ENCODE measurements around the gene MRAS. TPM values are rescaled to one million over a fixed set of nuclear protein-coding genes. Genes with fewer than 3 reads are reported as not detected.

The MRAS gene
- polyA plus RNA-seq, 1 of the 3 experiments (the other 2 are of a cell fraction), result 25.0 TPM

- Histone ChIP-seq H3K27me3 (ENCODE audit: insufficient read depth) (no peaks in the 10 kb centered on the region), H3K79me2 (ENCODE audit: insufficient read depth) (peaks cover 5% of the 10 kb centered on the region; the same call in 1 of the 2 replicates), H3K4me2 (no peak overlapping the region), H3K36me3 (replicated peaks in 1 of 2; ENCODE audit: control insufficient read depth in 1 of 2, insufficient read depth in 2 of 2, low read length in 1 of 2) (no peaks in the 10 kb centered on the region), H4K20me1 (ENCODE audit: insufficient read depth) (no peaks in the 10 kb centered on the region), H3K9me2 (no peaks in the 10 kb centered on the region), H3K9ac (no peak overlapping the region), H3K4me1 (ENCODE audit: control insufficient read depth in 1 of 2, insufficient read depth in 2 of 2, low read depth in 1 of 2, low read length in 1 of 2) (no peaks in the 10 kb centered on the region), H3K27ac (ENCODE audit: low read depth in 2 of 2, low read length in 1 of 2) (no peak overlapping the region), H3K4me3 (ENCODE audit: low read depth in 2 of 2, low read length in 1 of 2) (no peak overlapping the region), H3F3A (replicated peaks; ENCODE audit: insufficient read depth) (no peaks in the 10 kb centered on the region), H2AFZ (ENCODE audit: low read depth) (no peak overlapping the region), H3K9me3 (no peaks in the 10 kb centered on the region)
- POLR2A ChIA-PET, result no interaction called here
- CTCF ChIA-PET, result no interaction called here
- WGBS (ENCODE audit: low lambda C conversion rate), result 88% methylated on average over 6 of the region's 7 CpGs
- no peak for DNase-seq
- TF ChIP-seq REST (IDR thresholded peaks at IDR 0.05; ENCODE audit: low read depth, low read length) (no peak), USF1 (IDR thresholded peaks at IDR 0.05; ENCODE audit: borderline replicate concordance, low read depth) (no peak), TCF12 (IDR thresholded peaks at IDR 0.05) (no peak), USF2 (IDR thresholded peaks at IDR 0.05; ENCODE audit: borderline replicate concordance, low read depth, low read length) (no peak), YY1 (IDR thresholded peaks at IDR 0.05; ENCODE audit: low read depth) (no peak)
These were observed 19.0 kb downstream of the MRAS start for GRCh38 chr3:138367326-138367850.

GRCh38 chr3:138367911-138368310 lies 19.5 kb downstream of the MRAS start:
- no peak overlapping the region for H3K4me3 ChIP-seq (ENCODE audit: low read depth in 2 of 2, low read length in 1 of 2)
- H3K27me3 ChIP-seq (ENCODE audit: insufficient read depth), result no peaks in the 10 kb centered on the region
- H2AFZ ChIP-seq (ENCODE audit: low read depth), result no peak overlapping the region
- no peak for DNase-seq
- 95% methylated on average over 4 of the region's 5 CpGs for WGBS (ENCODE audit: low lambda C conversion rate)
- H3K9ac ChIP-seq, result no peak overlapping the region
- H3K9me3 ChIP-seq, result no peaks in the 10 kb centered on the region
- H3K4me1 ChIP-seq (ENCODE audit: control insufficient read depth in 1 of 2, insufficient read depth in 2 of 2, low read depth in 1 of 2, low read length in 1 of 2), result no peaks in the 10 kb centered on the region
- peaks cover 5% of the 10 kb centered on the region; the same call in 1 of the 2 replicates for H3K79me2 ChIP-seq (ENCODE audit: insufficient read depth)
- no peaks in the 10 kb centered on the region for H4K20me1 ChIP-seq (ENCODE audit: insufficient read depth)
- H3F3A ChIP-seq (replicated peaks; ENCODE audit: insufficient read depth), result no peaks in the 10 kb centered on the region
- ChIA-PET POLR2A (no interaction called here), CTCF (no interaction called here)
- H3K9me2 ChIP-seq, result no peaks in the 10 kb centered on the region
- no peak overlapping the region for H3K4me2 ChIP-seq
- no peaks in the 10 kb centered on the region for H3K36me3 ChIP-seq (replicated peaks in 1 of 2; ENCODE audit: control insufficient read depth in 1 of 2, insufficient read depth in 2 of 2, low read length in 1 of 2)
- H3K27ac ChIP-seq (ENCODE audit: low read depth in 2 of 2, low read length in 1 of 2), result no peak overlapping the region
- TF ChIP-seq RFX5 (IDR thresholded peaks at IDR 0.05; ENCODE audit: low read length) (no peak), GATA2 (CRISPR knock-in tag; IDR thresholded peaks at IDR 0.05) (no peak), IRF3 (IDR thresholded peaks at IDR 0.05; ENCODE audit: low read depth, low read length) (no peak), TAF1 (IDR thresholded peaks at IDR 0.05; ENCODE audit: borderline replicate concordance, low read depth, low read length) (no peak), EZH2phosphoT487 (IDR thresholded peaks at IDR 0.05; ENCODE audit: borderline replicate concordance, low read depth) (no peak), FOSL2 (IDR thresholded peaks at IDR 0.05; ENCODE audit: borderline replicate concordance, low read depth) (no peak), ZBTB33 (IDR thresholded peaks at IDR 0.05; ENCODE audit: borderline replicate concordance, low read depth) (no peak), USF1 (IDR thresholded peaks at IDR 0.05; ENCODE audit: borderline replicate concordance, low read depth) (no peak), JUND (IDR thresholded peaks at IDR 0.05) (no peak), POLR2AphosphoS5 (IDR thresholded peaks at IDR 0.05; ENCODE audit: low read depth, low read length) (no peak), RAD21 (IDR thresholded peaks at IDR 0.05; ENCODE audit: low read length) (no peak)

Data from SK-N-SH (cell line).